HL-60/S4 treated with retinoic acid at 250 ng/mL for 4 days and 3 days (cell line): Measurements from ENCODE around the gene IFNE.

Experiments
- in situ Hi-C: fragments of 300-500 bp; cut with MboI; formaldehyde crosslinking; loops from 2 replicates; pipeline ENCODE4 v1.7.0; 2022; ENCODE audit warnings: low sequenced_read_pairs

IFNE gene

GRCh38 chr9:21482213-21482612 is at the start of gene IFNE:
Gene IFNE, minus strand, starts transcription at chr9:21482313. Its CDS starts 619 bp downstream, at chr9:21481694.
- in situ Hi-C loops, result no loop called here

GRCh38 chr9:21528123-21528808 is 46.2 kb upstream of the IFNE start:
- in situ Hi-C loops, result no loop called here

GRCh38 chr9:21527579-21527978 is 45.5 kb upstream of the IFNE start:
- in situ Hi-C loops, result no loop called here

- in situ Hi-C loops, result no loop called here
These were observed 43.1 kb upstream of the IFNE start for GRCh38 chr9:21525174-21525573.

- in situ Hi-C loops, result no loop called here
These were observed 42.2 kb upstream of the IFNE start for GRCh38 chr9:21524099-21524830.

- in situ Hi-C loops, result no loop called here
These were observed 41.2 kb upstream of the IFNE start for GRCh38 chr9:21523021-21524014.

- in situ Hi-C loops, result no loop called here
These were observed 40.2 kb upstream of the IFNE start for GRCh38 chr9:21522348-21522747.

- in situ Hi-C loops, result no loop called here
These were observed 39.3 kb upstream of the IFNE start for GRCh38 chr9:21521448-21521847.

GRCh38 chr9:21520501-21521228 is 38.6 kb upstream of the IFNE start:
- in situ Hi-C loops, result no loop called here

- in situ Hi-C loops, result no loop called here
These were observed 37.8 kb upstream of the IFNE start for GRCh38 chr9:21519855-21520434.

- in situ Hi-C loops, result no loop called here
These were observed 34.7 kb upstream of the IFNE start for GRCh38 chr9:21516796-21517195.

GRCh38 chr9:21513431-21513830 is 31.3 kb upstream of the IFNE start:
- in situ Hi-C loops, result no loop called here

- in situ Hi-C loops, result no loop called here
These were observed 28.7 kb upstream of the IFNE start for GRCh38 chr9:21510806-21511205.

GRCh38 chr9:21507483-21507790 is 25.3 kb upstream of the IFNE start:
- in situ Hi-C loops, result no loop called here

- in situ Hi-C loops, result no loop called here
These were observed 24.7 kb upstream of the IFNE start for GRCh38 chr9:21506626-21507482.

- in situ Hi-C loops, result no loop called here
These were observed 23.5 kb upstream of the IFNE start for GRCh38 chr9:21505425-21506179.

- in situ Hi-C loops, result no loop called here
These were observed 22.8 kb upstream of the IFNE start for GRCh38 chr9:21504894-21505293.

GRCh38 chr9:21504113-21504512 is 22.0 kb upstream of the IFNE start:
- in situ Hi-C loops, result no loop called here

GRCh38 chr9:21502586-21502985 is 20.5 kb upstream of the IFNE start:
- in situ Hi-C loops, result no loop called here
